MM.1S (cell line): Measurements from ENCODE around the gene ZNF627.
A peak's percentile ranks its signal among the peaks of the same experiment; 100 is the strongest.

Experiments
- DNase-seq: peaks from one replicate; pipeline ENCODE4 v3.0.0-alpha.2; 2015
- H2AFZ ChIP-seq: fragments of 300-600 bp; sonication (generic); 2 replicates; pipeline ENCODE4 v1.6.0; 2016; ENCODE audit warnings: antibody characterized with exemption, low read length
- H3F3A ChIP-seq: fragments of 300-600 bp; sonication (generic); 2 replicates; pipeline ENCODE4 v1.6.1; 2016; ENCODE audit warnings: mild to moderate bottlenecking, antibody characterized with exemption, low read length, moderate library complexity, mixed read lengths; ENCODE audit not compliant: insufficient read depth
- H3K27ac ChIP-seq: fragments of 300-600 bp; sonication (generic); 2 replicates; pipeline ENCODE4 v1.5.1; 2016; ENCODE audit warnings: mild to moderate bottlenecking, low read length
- H3K27me3 ChIP-seq: fragments of 300-600 bp; sonication (generic); replicated peaks from 2 replicates; pipeline ENCODE4 v1.6.0; 2016; ENCODE audit warnings: low read length; ENCODE audit not compliant: insufficient read depth
- H3K36me3 ChIP-seq: fragments of 300-600 bp; sonication (generic); replicated peaks from 2 replicates; pipeline ENCODE4 v1.6.1; 2016; ENCODE audit warnings: mild to moderate bottlenecking, low read length, mixed read lengths; ENCODE audit not compliant: insufficient read depth
- H3K4me1 ChIP-seq: fragments of 300-600 bp; sonication (generic); 2 replicates; pipeline ENCODE4 v1.6.1; 2016; ENCODE audit warnings: low read length, mixed read lengths
- H3K4me2 ChIP-seq: fragments of 300-600 bp; sonication (generic); 2 replicates; pipeline ENCODE4 v1.6.0; 2016; ENCODE audit warnings: low read depth, low read length
- H3K4me3 ChIP-seq: fragments of 300-600 bp; sonication (generic); 2 replicates; pipeline ENCODE4 v1.5.1; 2016; ENCODE audit warnings: low read length, mixed read lengths
- H3K79me2 ChIP-seq: fragments of 300-600 bp; sonication (generic); 2 replicates; pipeline ENCODE4 v1.6.1; 2016; ENCODE audit warnings: mixed run types, low read length, mixed read lengths
- H3K9ac ChIP-seq: fragments of 300-600 bp; sonication (generic); 2 replicates; pipeline ENCODE4 v1.6.1; 2016; ENCODE audit warnings: low read length, mixed read lengths
- H3K9me2 ChIP-seq: fragments of 300-600 bp; sonication (generic); replicated peaks from 2 replicates; pipeline ENCODE4 v1.6.1; 2016; ENCODE audit warnings: mild to moderate bottlenecking, low read length, mixed read lengths; ENCODE audit not compliant: insufficient read depth
- H3K9me3 ChIP-seq: fragments of 300-600 bp; sonication (generic); replicated peaks from 2 replicates; pipeline ENCODE4 v1.6.1; 2016; ENCODE audit warnings: mild to moderate bottlenecking, low read length, mixed read lengths; ENCODE audit not compliant: insufficient read depth
- H4K20me1 ChIP-seq: fragments of 300-600 bp; sonication (generic); 2 replicates; pipeline ENCODE4 v1.6.1; 2016; ENCODE audit warnings: mild to moderate bottlenecking, low read length, moderate library complexity, mixed read lengths; ENCODE audit not compliant: insufficient read depth
- CTCF ChIP-seq: fragments of 300-600 bp; sonication (generic); IDR thresholded peaks from 2 replicates; pipeline ENCODE4 v1.5.1; 2016; ENCODE audit warnings: antibody characterized with exemption, low read length, mixed read lengths
- EZH2 ChIP-seq: fragments of 300-600 bp; sonication (generic); optimal IDR thresholded peaks from 2 replicates; pipeline ENCODE3; 2017; ENCODE audit warnings: low read depth, mild to moderate bottlenecking, antibody characterized with exemption, low read length, mixed read lengths
- EZH2phosphoT487 ChIP-seq: fragments of 300-600 bp; sonication (generic); IDR thresholded peaks from 2 replicates; pipeline ENCODE4 v1.6.1; 2018; ENCODE audit warnings: antibody characterized with exemption, low read length

The ZNF627 gene

GRCh38 chr19:11574689-11575088 is 22.6 kb upstream of the ZNF627 start:
- Histone ChIP-seq H3K9me3 (no peaks in the 10 kb centered on the region), H3K4me3 (no peak overlapping the region), H3K27ac (no peak overlapping the region), H4K20me1 (no peaks in the 10 kb centered on the region), H3K9ac (no peak overlapping the region), H3K4me1 (no peaks in the 10 kb centered on the region), H3F3A (no peaks in the 10 kb centered on the region), H3K27me3 (no peaks in the 10 kb centered on the region; the same call in 1 of the 2 replicates), H3K9me2 (no peaks in the 10 kb centered on the region), H3K36me3 (no peaks in the 10 kb centered on the region), H3K79me2 (no peaks in the 10 kb centered on the region), H2AFZ (no peak overlapping the region), H3K4me2 (no peak overlapping the region)
- no peak for TF ChIP-seq EZH2
- TF ChIP-seq CTCF: no peak
- no peak for TF ChIP-seq EZH2phosphoT487
- no peak for DNase-seq

GRCh38 chr19:11576227-11576626 is 21.1 kb upstream of the ZNF627 start:
- Histone ChIP-seq H4K20me1 (no peaks in the 10 kb centered on the region), H3K4me1 (peaks cover 5% of the 10 kb centered on the region; the same call in 1 of the 2 replicates), H3K27me3 (no peaks in the 10 kb centered on the region; the same call in 1 of the 2 replicates), H3K9ac (no peak overlapping the region), H3K4me2 (no peak overlapping the region), H3K36me3 (no peaks in the 10 kb centered on the region), H3K27ac (no peak overlapping the region), H3K79me2 (no peaks in the 10 kb centered on the region), H3F3A (no peaks in the 10 kb centered on the region), H2AFZ (no peak overlapping the region), H3K4me3 (no peak overlapping the region), H3K9me3 (no peaks in the 10 kb centered on the region), H3K9me2 (no peaks in the 10 kb centered on the region)
- DNase-seq: no peak
- no peak for TF ChIP-seq CTCF
- TF ChIP-seq EZH2phosphoT487: no peak
- TF ChIP-seq EZH2: no peak

GRCh38 chr19:11577451-11578257 is 19.6 kb upstream of the ZNF627 start, which contains the start of gene ACP5:
ACP5 (minus strand) TSS chr19:11577645; CDS start chr19:11577317, 328 bp downstream.
- no peaks in the 10 kb centered on the region; the same call in 1 of the 2 replicates for H3K27me3 ChIP-seq
- H3K9me2 ChIP-seq: no peaks in the 10 kb centered on the region
- peaks cover 5% of the 10 kb centered on the region for H3F3A ChIP-seq
- H2AFZ ChIP-seq: no peak within 1 kb of the TSS
- DNase-seq: no peak
- no peaks in the 10 kb centered on the region for H3K79me2 ChIP-seq
- no peak within 1 kb of the TSS for H3K9ac ChIP-seq
- no peaks in the 10 kb centered on the region for H3K9me3 ChIP-seq
- no peaks in the 10 kb centered on the region for H4K20me1 ChIP-seq
- H3K4me3 ChIP-seq: no peak within 1 kb of the TSS
- no peaks in the 10 kb centered on the region for H3K36me3 ChIP-seq
- peak within 1 kb of the TSS; percentile 37; the same call in 1 of the 2 replicates for H3K4me2 ChIP-seq
- peaks cover 10% of the 10 kb centered on the region for H3K4me1 ChIP-seq
- no peak within 1 kb of the TSS for H3K27ac ChIP-seq
- TF ChIP-seq EZH2 (no peak), CTCF (no peak), EZH2phosphoT487 (no peak)
